GM20000 (cell line): ENCODE results near the gene NACC2.

ENCODE experiments used
- DNase-seq: peaks from one replicate; pipeline ENCODE4 v3.0.0; 2012; ENCODE audit warnings: low spot score
- CTCF ChIP-seq: IDR thresholded peaks from 2 replicates; pipeline ENCODE4 v1.5.1; 2012; ENCODE audit warnings: mild to moderate bottlenecking, control low read depth; ENCODE audit errors: extremely low read depth, missing control alignments

NACC2 gene

GRCh38 chr9:136011376-136011702 is 83.8 kb downstream of the NACC2 start:
- no peak for DNase-seq
- TF ChIP-seq CTCF = no peak

- DNase-seq = no peak
- TF ChIP-seq CTCF = no peak
Observed at GRCh38 chr9:136010615-136011361, 84.3 kb downstream of the NACC2 start.

- DNase-seq = no peak
- no peak for TF ChIP-seq CTCF
Observed at GRCh38 chr9:136010176-136010575, 84.9 kb downstream of the NACC2 start.

DNA sequence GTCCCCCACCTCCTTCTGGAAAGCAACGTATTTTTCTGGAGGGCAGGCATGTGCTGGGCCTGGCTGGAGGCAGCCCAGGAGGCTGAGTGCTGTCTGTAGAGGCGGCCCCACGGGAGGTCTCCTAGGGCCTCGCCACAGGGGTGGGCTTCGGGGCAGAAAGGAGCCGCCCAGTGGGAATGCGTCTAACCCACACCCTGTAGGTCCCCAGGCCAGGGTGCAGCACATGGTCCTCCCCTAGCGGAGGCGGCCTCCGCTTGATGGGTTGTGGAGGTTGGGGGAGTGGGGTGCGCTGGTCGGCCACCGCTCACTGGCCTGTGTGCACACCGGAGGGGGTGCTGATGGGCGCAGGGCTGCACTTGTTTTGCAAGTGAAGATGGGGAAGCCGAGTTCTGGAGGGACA is 85.6 kb downstream of the NACC2 start:
- no peak for DNase-seq
- no peak for TF ChIP-seq CTCF

- no peak for DNase-seq
- TF ChIP-seq CTCF = no peak
Observed at GRCh38 chr9:136008693-136008997, 86.4 kb downstream of the NACC2 start.

DNA sequence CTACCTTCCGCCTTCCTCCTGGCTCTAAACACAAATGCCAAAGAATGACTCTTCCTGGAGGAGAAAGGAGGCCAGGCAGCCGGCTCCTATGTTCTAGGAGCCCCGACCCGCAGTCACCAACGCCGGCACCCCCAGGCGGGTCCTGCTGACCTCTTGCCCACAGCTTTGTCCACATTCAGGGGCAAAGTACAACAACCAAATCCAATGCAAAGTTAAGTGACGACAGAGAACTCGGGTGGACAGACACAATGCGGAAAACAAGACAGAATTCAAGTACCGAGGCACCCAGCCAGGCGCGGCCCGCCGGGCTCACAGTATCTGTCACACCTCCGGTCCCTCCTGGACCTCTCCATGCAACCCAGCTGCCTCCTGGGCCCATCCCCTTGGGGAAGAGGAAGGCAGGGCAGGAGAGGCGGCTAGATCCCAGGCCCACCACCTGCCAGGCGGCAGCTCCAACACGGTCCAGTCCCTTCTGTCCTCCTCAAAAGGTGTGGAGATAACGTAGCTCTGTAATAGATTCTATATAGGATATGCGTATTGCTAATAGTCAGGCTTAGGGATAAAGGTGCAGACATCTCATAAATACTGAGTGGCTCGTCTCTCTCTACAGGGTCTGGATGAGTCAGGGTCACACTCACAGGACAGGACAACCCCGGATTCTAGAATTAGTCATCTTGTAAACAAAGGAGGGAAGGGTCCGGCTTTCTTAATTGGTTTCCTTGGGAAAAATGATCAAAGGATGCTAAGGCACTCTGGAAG is 87.0 kb downstream of the NACC2 start:
- DNase-seq = no peak

More for the DNA sequence above, 87.0 kb downstream of the NACC2 start:
- TF ChIP-seq CTCF = no peak
